Right cardiac atrium (tissue), 5 donors: ENCODE measurements around the gene C5AR2. TPM values are rescaled to one million over a fixed set of nuclear protein-coding genes. Genes with fewer than 3 reads are reported as not detected.
"Not testable (repeated sequence)": the region's sequence is repeated elsewhere in the genome, so short reads cannot be mapped to it uniquely, and the experiment has no call there.

ENCODE experiments used
- ATAC-seq, 2 donors: fragments of 200-7000 bp; cut with Tn5 transposase; one replicate each; pipeline versions ENCODE4 v1.8.0 to v1.9.1; 2020; ENCODE audit warnings: moderate library complexity in 2 of 2, mild to moderate bottlenecking in 1 of 2
- DNase-seq, 3 donors: peaks; one replicate each; pipeline ENCODE4 v3.0.0-alpha.2; 2020
- H3K27ac ChIP-seq: one replicate; pipeline ENCODE4 v1.5.1; 2013; ENCODE audit warnings: mild to moderate bottlenecking, low read length, control low read depth, moderate library complexity
- H3K27me3 ChIP-seq: one replicate; pipeline ENCODE4 v1.6.1; 2013; ENCODE audit not compliant: control insufficient read depth, insufficient read depth
- H3K4me1 ChIP-seq: one replicate; pipeline ENCODE4 v1.6.1; 2013; ENCODE audit warnings: low read length; ENCODE audit not compliant: control insufficient read depth, insufficient read depth
- H3K4me3 ChIP-seq: one replicate; pipeline ENCODE4 v1.5.1; 2013; ENCODE audit warnings: low read length, control low read depth
- H3K9me3 ChIP-seq: one replicate; pipeline ENCODE4 v1.6.1; 2013; ENCODE audit warnings: low read length; ENCODE audit not compliant: control insufficient read depth
- WGBS: extraction: QIAGEN DNeasy Blood & Tissue Kit; methylation state at CpG from one replicate; pipeline ENCODE4 v1.1.7; 2013; 5-methylcytosine and 5-hydroxymethylcytosine counted together
- intact Hi-C, 4 donors: fragments of 100-400 bp; cut with DNase I; formaldehyde crosslinking; loops; one replicate each; pipeline versions ENCODE4 v1.11.0 to v1.14.0; 2022 to 2023
- polyA plus RNA-seq: library from polyadenylated mRNA; stranded (reverse); fragments of 200-250 nt; gene quantifications from one replicate; pipeline ENCODE4 v1.2.3, GENCODE V29; 2013
- total RNA-seq, 4 donors: library from RNA; stranded (reverse); fragmentation: NEBNext Ultra II Directional; extraction: Animal tissue kit (Norgen Biotek cat#: 25700); gene quantifications; one replicate each; pipeline ENCODE4 v1.2.1, GENCODE V29; 2021
- donor health status: healthy with polysubstance abuse.
- donor health status: DM: no; HTN: yes; CAD: no.
- donor health status: DM: no; HTN: no; CAD: no.
- donor health status: DM: no; HTN: yes; CAD: no; lungs with severe emphysema.
- donor health status: DM: yes; HTN: yes; CAD: no.

The C5AR2 gene
- total and polyA plus RNA-seq, 5 donors: 0.65 to 2.5 (median 1.3) TPM

DNA sequence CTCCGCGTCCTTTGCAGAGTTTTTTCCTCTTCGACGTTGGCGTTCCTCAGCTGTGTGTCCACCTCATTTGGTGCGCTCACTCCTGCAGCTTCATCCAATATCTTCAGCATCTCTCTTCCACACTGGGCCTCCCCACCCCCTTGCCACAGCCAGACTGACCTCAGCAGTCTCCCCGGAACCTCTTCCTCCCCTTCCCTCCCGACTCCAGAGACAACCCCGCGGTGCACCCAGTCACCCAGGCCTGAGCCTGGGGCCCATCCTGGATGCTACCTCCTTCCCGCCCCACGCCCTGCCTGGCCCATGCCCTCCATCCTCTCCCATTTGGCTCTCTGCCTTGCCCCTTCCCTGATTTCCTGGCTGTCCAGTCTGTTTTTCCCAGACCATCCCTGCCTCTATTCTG, 8.1 kb upstream of the C5AR2 start:
- intact Hi-C loops: no loop called here
- ATAC-seq: peak; percentile 49 to 69
- peak overlapping the region; percentile 1 for H3K27ac ChIP-seq
- no peaks in the 10 kb centered on the region for H3K9me3 ChIP-seq
- 71% methylated on average over 12 of the region's 12 CpGs for WGBS
- H3K4me3 ChIP-seq: no peak overlapping the region
- H3K4me1 ChIP-seq: no peaks in the 10 kb centered on the region
- DNase-seq: peak in 1 of 3 donors; percentile 68
- no peaks in the 10 kb centered on the region for H3K27me3 ChIP-seq

DNA sequence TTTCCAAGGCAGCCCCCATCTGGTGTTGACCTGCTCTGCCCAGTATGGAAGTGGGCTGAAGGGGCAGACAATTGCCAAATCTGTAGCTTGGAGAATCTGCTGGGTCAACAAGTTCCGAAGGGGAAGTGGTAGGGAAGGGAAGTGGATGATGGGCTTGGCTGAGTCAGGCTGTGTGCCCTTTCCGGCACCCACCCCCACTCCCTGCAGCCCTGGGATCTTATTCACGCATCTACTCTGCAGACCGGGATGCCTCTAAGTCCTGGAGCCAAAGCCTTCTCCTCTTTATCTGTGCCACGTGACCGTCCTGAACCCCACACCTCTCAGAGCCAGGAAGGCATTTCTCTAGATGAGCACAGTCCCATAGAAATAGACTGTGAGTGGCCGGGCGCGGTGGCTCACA, 7.5 kb upstream of the C5AR2 start:
- Histone ChIP-seq H3K9me3 (no peaks in the 10 kb centered on the region), H3K27me3 (no peaks in the 10 kb centered on the region), H3K4me1 (no peaks in the 10 kb centered on the region), H3K4me3 (no peak overlapping the region), H3K27ac (no peak overlapping the region)
- ATAC-seq (peak; percentile 83), DNase-seq (peak in 1 of 3 donors; percentile 77)
- intact Hi-C loops: no loop called here
- 36% methylated on average over 9 of the region's 9 CpGs for WGBS

- ATAC-seq (peak; percentile 55 to 64), DNase-seq (no peak)
- Histone ChIP-seq H3K4me1 (no peaks in the 10 kb centered on the region), H3K4me3 (no peak overlapping the region), H3K27me3 (no peaks in the 10 kb centered on the region), H3K27ac (peak overlapping the region; percentile 32), H3K9me3 (no peaks in the 10 kb centered on the region)
- intact Hi-C loops: no loop called here
- WGBS: 42% methylated on average over 9 of the region's 9 CpGs
Observed at GRCh38 chr19:47330466-47330869, 1.5 kb upstream of the C5AR2 start.

DNA sequence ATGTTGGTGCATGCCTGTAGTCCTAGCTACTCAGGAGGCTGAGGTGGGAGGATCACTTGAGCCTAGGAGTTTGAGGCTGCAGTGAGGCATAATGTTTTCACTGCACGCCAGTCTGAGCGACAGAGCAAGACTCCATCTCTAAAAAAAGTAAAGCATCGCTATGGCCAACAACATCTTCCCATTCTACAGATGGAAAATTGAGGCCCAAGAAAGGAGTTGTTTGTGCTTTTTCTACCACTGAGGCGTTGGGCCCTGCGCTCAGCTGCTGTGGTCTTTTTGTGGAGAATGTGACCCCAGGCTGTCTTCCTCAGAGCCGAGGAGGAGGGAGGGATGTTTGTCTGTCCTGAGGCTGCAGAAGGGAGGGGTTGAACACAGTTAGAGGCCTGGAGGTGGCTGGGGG, 485 bp upstream of the C5AR2 start:
- intact Hi-C loops: no loop called here
- WGBS: 89% methylated on average over 6 of the region's 6 CpGs
- no peak for DNase-seq
- no peaks in the 10 kb centered on the region for H3K27me3 ChIP-seq
- H3K9me3 ChIP-seq: no peaks in the 10 kb centered on the region
- no peak overlapping the region for H3K4me3 ChIP-seq
- H3K4me1 ChIP-seq: no peaks in the 10 kb centered on the region
- ATAC-seq: no peak
- no peak overlapping the region for H3K27ac ChIP-seq

DNA sequence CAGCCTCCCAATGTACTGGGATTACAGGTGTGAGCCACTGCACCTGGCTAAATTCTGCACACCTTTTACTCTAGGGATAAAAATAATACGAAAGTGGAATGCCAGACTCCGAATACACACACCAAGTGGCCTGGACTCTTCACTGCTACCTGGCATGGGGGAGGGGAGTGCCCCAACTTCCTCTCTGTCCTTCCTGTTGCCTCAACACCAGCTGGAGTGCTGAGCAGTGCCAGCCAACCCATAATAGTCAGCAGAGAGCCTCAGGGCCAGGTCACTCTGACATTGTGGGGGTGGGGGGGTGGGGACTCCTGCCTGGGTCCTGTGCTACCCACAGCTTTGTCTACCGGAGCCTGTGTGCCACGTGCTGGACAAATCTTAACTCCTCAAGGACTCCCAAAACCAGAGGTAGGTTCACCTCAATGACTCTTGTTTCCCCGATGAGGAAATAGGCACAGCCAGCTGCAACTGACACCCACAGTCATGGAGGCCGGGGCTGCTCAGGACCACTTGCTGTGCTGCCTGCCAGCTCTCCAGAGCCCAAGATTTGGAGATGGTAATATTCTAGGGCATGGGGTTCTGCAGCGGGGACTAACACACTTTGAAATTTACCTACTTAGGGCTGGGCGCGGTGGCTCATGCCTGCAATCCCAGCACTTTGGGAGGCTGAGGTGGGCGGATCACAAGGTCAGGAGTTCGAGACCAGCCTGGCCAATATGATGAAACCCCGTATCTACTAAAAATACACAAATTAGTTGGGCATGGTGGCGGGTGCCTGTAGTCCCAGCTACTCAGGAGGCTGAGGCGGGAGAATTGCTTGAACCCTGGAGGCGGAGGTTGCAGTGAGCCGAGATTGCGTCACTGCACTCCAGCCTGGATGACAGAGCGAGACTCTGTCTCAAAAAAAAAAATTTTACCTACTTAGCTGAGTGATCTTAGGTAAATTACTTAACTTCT, 5.1 kb downstream of the C5AR2 start:
- peak in 2 of 3 donors; percentile 71 to 78 for DNase-seq
- intact Hi-C loops, H3K4me1 ChIP-seq, H3K9me3 ChIP-seq, H3K27ac ChIP-seq, H3K27me3 ChIP-seq, H3K4me3 ChIP-seq: not testable (repeated sequence)
- WGBS: 69% methylated on average over 18 of the region's 18 CpGs
- peak; percentile 54 to 63 for ATAC-seq

- no peak overlapping the region for H3K4me3 ChIP-seq
- intact Hi-C loops: no loop called here
- DNase-seq: no peak
Observed at GRCh38 chr19:47339196-47339880, 7.4 kb downstream of the C5AR2 start.

GRCh38 chr19:47340477-47341208, 8.7 kb downstream of the C5AR2 start:
- 93% methylated on average over 29 of the region's 29 CpGs for WGBS
- H3K4me3 ChIP-seq: no peak overlapping the region
- H3K9me3 ChIP-seq: no peaks in the 10 kb centered on the region
- no peak overlapping the region for H3K27ac ChIP-seq
- peak in 1 of 2 donors; percentile 30 for ATAC-seq
- H3K27me3 ChIP-seq: no peaks in the 10 kb centered on the region
- intact Hi-C loops: no loop called here
- no peak for DNase-seq
- no peaks in the 10 kb centered on the region for H3K4me1 ChIP-seq

More at GRCh38 chr19:47339196-47339880, 7.4 kb downstream of the C5AR2 start:
- WGBS: 78% methylated on average over 10 of the region's 10 CpGs
- no peaks in the 10 kb centered on the region for H3K4me1 ChIP-seq
- H3K27ac ChIP-seq: no peak overlapping the region
- H3K27me3 ChIP-seq: no peaks in the 10 kb centered on the region
- ATAC-seq: no peak
- no peaks in the 10 kb centered on the region for H3K9me3 ChIP-seq

GRCh38 chr19:47341734-47342133, 9.8 kb downstream of the C5AR2 start:
- no peak for ATAC-seq
- Histone ChIP-seq H3K27me3 (no peaks in the 10 kb centered on the region), H3K4me1 (no peaks in the 10 kb centered on the region), H3K27ac (no peak overlapping the region), H3K9me3 (no peaks in the 10 kb centered on the region), H3K4me3 (no peak overlapping the region)
- 87% methylated on average over 4 of the region's 4 CpGs for WGBS
- intact Hi-C loops: no loop called here
- no peak for DNase-seq

- Histone ChIP-seq H3K27ac (no peak overlapping the region), H3K9me3 (no peaks in the 10 kb centered on the region), H3K4me1 (no peaks in the 10 kb centered on the region), H3K4me3 (no peak overlapping the region), H3K27me3 (no peaks in the 10 kb centered on the region)
- DNase-seq (no peak), ATAC-seq (no peak)
- WGBS: 85% methylated on average over 11 of the region's 11 CpGs
- intact Hi-C loops: no loop called here
Observed at GRCh38 chr19:47343194-47343802, 11.3 kb downstream of the C5AR2 start.

DNA sequence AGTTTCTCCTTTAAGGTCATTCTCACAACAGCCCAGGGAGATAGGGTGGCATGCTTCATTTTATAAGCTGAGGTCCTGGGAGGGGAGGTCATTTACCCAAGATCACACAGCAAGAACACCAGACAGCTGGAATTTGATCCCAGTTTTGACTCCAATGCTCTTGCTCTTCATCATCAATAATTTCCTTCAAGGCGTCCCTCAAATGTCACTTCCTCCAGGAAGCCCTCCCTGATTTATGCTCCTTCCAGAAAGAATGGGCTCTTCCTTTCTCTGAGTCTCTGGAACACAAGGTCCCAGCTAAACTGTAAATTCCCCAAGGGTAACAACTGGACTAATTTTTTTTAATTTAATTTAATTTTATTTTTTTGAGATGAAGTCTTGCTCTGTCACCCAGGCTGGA, 12.4 kb downstream of the C5AR2 start:
- Histone ChIP-seq H3K9me3 (no peaks in the 10 kb centered on the region), H3K27ac (no peak overlapping the region), H3K27me3 (no peaks in the 10 kb centered on the region), H3K4me3 (no peak overlapping the region), H3K4me1 (no peaks in the 10 kb centered on the region)
- intact Hi-C loops: no loop called here
- DNase-seq (no peak), ATAC-seq (no peak)
- WGBS: 77% methylated on average over 1 of the region's 1 CpG
